HG03175 (cell line): ENCODE measurements around the gene KLK14.

Experiments
- ATAC-seq: cut with Tn5 transposase; IDR thresholded peaks from one replicate; pipeline ENCODE4 v1.9.1; 2021; ENCODE audit warnings: mild to moderate bottlenecking, moderate library complexity; ENCODE audit not compliant: unreplicated experiment

KLK14 gene, protein sequence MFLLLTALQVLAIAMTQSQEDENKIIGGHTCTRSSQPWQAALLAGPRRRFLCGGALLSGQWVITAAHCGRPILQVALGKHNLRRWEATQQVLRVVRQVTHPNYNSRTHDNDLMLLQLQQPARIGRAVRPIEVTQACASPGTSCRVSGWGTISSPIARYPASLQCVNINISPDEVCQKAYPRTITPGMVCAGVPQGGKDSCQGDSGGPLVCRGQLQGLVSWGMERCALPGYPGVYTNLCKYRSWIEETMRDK

DNA sequence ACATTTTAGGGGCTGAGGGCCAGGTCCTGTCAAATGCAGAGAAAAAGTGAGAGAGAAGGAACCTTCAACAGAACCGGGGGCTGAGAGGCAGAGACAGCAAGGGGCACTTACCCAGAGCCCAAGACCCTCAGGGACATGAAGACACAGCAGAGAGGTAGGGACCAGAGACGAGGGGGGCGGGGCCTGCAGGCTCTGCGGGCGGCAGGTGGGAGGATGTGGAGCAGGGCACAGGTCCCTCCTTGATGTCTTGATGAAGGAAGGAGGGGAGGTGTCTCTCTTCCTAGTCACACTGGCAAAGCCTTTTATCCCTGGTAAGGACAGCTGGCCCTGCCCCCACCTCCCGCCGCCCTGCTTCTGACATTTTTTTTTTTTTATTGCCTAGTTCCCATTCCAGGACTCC, at the start of gene KLK14:
Gene KLK14 (minus strand): TSS at position 277 of the 400 bp plus-strand sequence. CDS start 273 bp downstream, at position 4.
- ATAC-seq, result no peak

GRCh38 chr19:51131780-51132680, 49.3 kb upstream of the KLK14 start:
- no peak for ATAC-seq

DNA sequence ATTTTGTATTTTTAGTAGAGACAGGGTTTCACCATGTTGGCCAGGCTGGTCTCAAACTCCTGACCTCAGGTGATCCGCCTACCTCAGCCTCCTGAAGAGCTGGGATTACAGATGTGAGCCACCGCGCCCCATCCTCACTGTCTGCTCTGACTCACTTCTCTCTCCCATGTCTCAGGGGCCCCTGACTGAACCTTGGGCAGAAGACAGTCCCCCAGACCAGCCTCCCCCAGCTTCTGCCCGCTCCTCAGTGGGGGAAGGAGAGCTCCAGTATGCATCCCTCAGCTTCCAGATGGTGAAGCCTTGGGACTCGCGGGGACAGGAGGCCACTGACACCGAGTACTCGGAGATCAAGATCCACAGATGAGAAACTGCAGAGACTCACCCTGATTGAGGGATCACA, 47.0 kb upstream of the KLK14 start:
- no peak for ATAC-seq

- ATAC-seq, result no peak
These were observed 45.5 kb upstream of the KLK14 start for GRCh38 chr19:51128227-51128626.

- ATAC-seq, result no peak
These were observed 45.1 kb upstream of the KLK14 start for GRCh38 chr19:51127755-51128154.

GRCh38 chr19:51127032-51127431, 44.3 kb upstream of the KLK14 start:
- no peak for ATAC-seq

GRCh38 chr19:51125421-51126075, 42.9 kb upstream of the KLK14 start:
- ATAC-seq, result no peak

GRCh38 chr19:51124729-51125128, 42.0 kb upstream of the KLK14 start, which contains the start of gene SIGLEC9:
TSS of gene SIGLEC9 (plus strand) at chr19:51124906. CDS start at chr19:51124975, 69 bp downstream.
- no peak for ATAC-seq

GRCh38 chr19:51124216-51124615, 41.5 kb upstream of the KLK14 start:
- no peak for ATAC-seq

DNA sequence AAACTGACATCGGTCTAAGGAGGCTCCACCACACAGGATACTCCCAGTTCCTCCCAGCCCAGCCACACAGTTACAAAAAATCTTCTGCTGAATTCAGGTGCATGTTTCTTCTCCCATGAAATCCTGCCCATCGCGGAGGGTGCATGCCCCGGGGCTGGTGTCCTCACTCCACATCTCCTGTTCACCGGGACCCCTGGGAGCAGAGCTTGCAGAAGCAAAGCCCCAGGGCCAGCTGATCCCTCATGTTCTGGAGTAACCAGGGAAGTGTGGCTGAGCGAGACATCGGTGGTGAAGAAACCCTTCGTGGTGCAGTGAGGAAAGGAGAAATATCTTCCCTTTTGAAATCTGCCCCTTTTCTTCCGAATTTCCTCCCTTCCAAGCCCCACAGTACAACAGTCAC, 41.1 kb upstream of the KLK14 start:
- ATAC-seq, result no peak

GRCh38 chr19:51123381-51123800, 40.7 kb upstream of the KLK14 start:
- no peak for ATAC-seq

GRCh38 chr19:51122112-51122981, 39.7 kb upstream of the KLK14 start:
- ATAC-seq, result no peak

DNA sequence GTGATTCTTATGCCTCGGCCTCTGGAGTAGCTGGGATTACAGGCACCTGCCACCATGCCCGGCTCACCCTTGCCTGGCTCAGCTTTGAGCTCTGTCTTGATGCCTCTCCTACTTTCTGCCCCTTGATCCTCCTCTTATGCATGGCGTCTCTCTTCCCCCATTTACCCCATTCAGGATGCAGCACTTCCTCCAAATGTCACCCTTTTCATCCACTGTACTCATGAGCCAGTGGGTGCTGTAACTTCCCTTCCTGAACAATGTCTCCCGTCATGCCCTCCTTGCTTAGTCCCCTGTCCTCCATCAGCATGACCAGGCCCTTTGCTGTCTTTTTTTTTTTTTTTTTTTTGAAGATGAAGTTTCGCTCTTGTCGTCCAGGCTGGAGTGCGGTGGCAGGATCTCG, 38.6 kb upstream of the KLK14 start:
- no peak for ATAC-seq

- ATAC-seq, result no peak
These were observed 37.5 kb upstream of the KLK14 start for GRCh38 chr19:51120160-51120559.

- no peak for ATAC-seq
These were observed 36.9 kb upstream of the KLK14 start for GRCh38 chr19:51119611-51120010.

- ATAC-seq, result no peak
These were observed 36.4 kb upstream of the KLK14 start for GRCh38 chr19:51119101-51119500.

- ATAC-seq, result no peak
These were observed 34.1 kb upstream of the KLK14 start for GRCh38 chr19:51116736-51117286.

DNA sequence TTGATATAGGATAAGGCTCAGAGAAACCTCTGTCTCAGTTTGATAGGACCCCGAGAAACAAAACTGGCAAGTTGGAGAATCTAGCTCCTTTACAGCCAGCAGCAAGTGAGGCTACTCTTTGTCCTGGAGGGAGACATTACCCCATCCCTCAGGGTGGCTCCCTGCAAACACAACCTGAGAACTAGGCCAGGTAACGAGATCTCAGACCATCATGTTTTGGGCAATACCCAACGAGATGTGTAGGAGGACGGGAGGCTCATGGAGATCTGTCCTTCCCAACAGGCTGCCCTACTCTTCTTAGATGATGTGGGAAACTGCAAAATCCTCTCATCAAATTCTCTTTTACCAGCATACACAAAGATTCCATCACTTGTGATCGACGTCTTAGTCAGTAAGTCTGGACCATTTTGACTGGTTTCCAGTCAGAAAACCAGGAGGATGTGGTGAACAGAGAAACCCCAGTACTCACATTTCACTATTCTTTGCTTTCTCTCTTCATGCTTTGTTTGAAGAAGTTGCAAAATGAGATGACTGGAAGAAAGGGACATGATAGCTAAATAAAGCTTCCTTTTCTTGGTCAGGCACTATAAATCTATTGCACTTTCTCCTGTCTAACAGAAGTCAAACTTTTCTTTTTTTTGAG, 31.5 kb upstream of the KLK14 start:
- ATAC-seq, result no peak

- no peak for ATAC-seq
These were observed 28.9 kb upstream of the KLK14 start for GRCh38 chr19:51111606-51112005.

DNA sequence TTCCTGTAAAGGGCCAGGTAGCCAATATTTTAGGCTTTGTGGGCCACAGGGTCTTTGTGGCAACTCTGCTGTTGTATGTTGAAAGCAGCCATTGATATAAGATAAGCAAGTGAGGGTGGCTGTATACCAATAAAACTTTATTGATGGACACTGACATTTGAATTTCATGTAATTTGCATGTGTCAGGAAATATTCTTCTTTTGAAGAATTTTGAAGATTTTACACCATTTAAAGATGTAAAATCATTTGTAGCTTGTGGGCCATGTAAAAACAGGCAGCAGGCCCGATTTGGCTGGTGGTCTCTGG, 27.9 kb upstream of the KLK14 start:
- ATAC-seq, result no peak
